ENCODE data around the gene SLC25A12.

- TF ChIP-seq POLR2A (IDR thresholded peaks at IDR 0.05; ENCODE audit: extremely low read depth, insufficient read length) (no peak), CTCF (IDR thresholded peaks at IDR 0.05; ENCODE audit: low read depth, low read length) (no peak)
Observed at GRCh38 chr2:171919453-171919852, 25.4 kb upstream of the SLC25A12 start.
